Adrenal gland (tissue), 12 donors: ENCODE data around the gene SH3BP4. TPM values are rescaled to one million over a fixed set of nuclear protein-coding genes. Genes with fewer than 3 reads are reported as not detected.

Experiments
- DNase-seq, 7 donors: peaks; one replicate each; pipeline ENCODE4 v3.0.0-alpha.2; 2019 to 2020
- H3K27ac ChIP-seq, 5 donors: fragments of 200-600 bp; sonication (generic) in 4 of 5; 1 replicate in 3 of 5; 2 replicates in 2 of 5; pipeline versions ENCODE4 v1.5.1 to v1.8.0; 2016 to 2020; ENCODE audit warnings: mild to moderate bottlenecking in 1 of 5
- H3K27me3 ChIP-seq: fragments of 200-600 bp; 2 replicates; pipeline ENCODE4 v1.8.0; 2021
- H3K36me3 ChIP-seq, 2 donors: fragments of 200-600 bp; replicated peaks in 1 of 2; 1 replicate in 1 of 2; 2 replicates in 1 of 2; pipeline versions ENCODE4 v1.5.1 to v1.8.0; 2018 to 2022
- H3K4me1 ChIP-seq, 2 donors: fragments of 200-600 bp; replicated peaks in 1 of 2; 1 replicate in 1 of 2; 2 replicates in 1 of 2; pipeline versions ENCODE4 v1.5.1 to v1.8.0; 2018 to 2021
- H3K4me3 ChIP-seq, 4 donors: fragments of 200-600 bp; sonication (generic) in 3 of 4; one replicate each; pipeline ENCODE4 v1.5.1; 2016 to 2018
- H3K9me3 ChIP-seq, 3 donors: fragments of 200-600 bp; sonication (generic) in 1 of 3; replicated peaks in 1 of 3; 1 replicate in 2 of 3; 2 replicates in 1 of 3; pipeline versions ENCODE4 v1.5.1 to v1.8.0; 2016 to 2021
- CTCF ChIP-seq, 6 experiments: fragments of 450-650 bp in 4 of 6; fragments of 200-600 bp in 2 of 6; sonication (generic) in 1 of 6; IDR thresholded peaks; 1 replicate in 5 of 6; 2 replicates in 1 of 6; pipeline versions ENCODE4 v1.5.1 to v1.8.0; 2016 to 2021; ENCODE audit warnings: antibody characterized with exemption in 6 of 6, mild to moderate bottlenecking in 2 of 6, moderate library complexity in 1 of 6
- POLR2A ChIP-seq, 2 donors: fragments of 450-650 bp; IDR thresholded peaks; one replicate each; pipeline ENCODE4 v1.6.1; 2017; ENCODE audit warnings: antibody characterized with exemption in 2 of 2, mild to moderate bottlenecking in 2 of 2, moderate library complexity in 1 of 2
- WGBS, 4 donors: extraction: QIAGEN DNeasy Blood & Tissue Kit in 2 of 4; methylation state at CpG; one replicate each; pipeline versions ENCODE4 v1.1.5 to v1.1.7; 2013 to 2017; 5-methylcytosine and 5-hydroxymethylcytosine counted together
- intact Hi-C, 2 donors: fragments of 100-400 bp; cut with DNase I; formaldehyde crosslinking; loops; one replicate each; pipeline versions ENCODE4 v1.14.1 to v1.15.0; 2022 to 2023
- polyA plus RNA-seq, 3 donors: library from polyadenylated mRNA; stranded (reverse); fragments of 200-250 nt in 2 of 3; fragments of 350-450 nt in 1 of 3; fragmentation: Illumina TruSeq in 1 of 3; extraction: RNeasy Lipid Tissue Mini Kit (QIAGEN cat#74804) in 1 of 3; gene quantifications; one replicate each; pipeline ENCODE4 v1.2.3, GENCODE V29; 2013 to 2014
- total RNA-seq, 9 donors: library from RNA; depleted of rRNA in 4 of 9; stranded (reverse); fragments of >200 nt in 4 of 9; fragments of 120-200 nt in 1 of 9; fragmentation: NEBNext Ultra II Directional in 1 of 9; extraction: Animal tissue kit (Norgen Biotek cat#: 25700) in 1 of 9; gene quantifications; one replicate each; pipeline versions ENCODE4 v1.1.0 to v1.2.4, GENCODE V29; 2013 to 2023
- donor health status: healthy with polysubstance abuse.
- donor health status: Bipolar disorder and iron deficiency.
- donor health status: DM: yes; HTN: yes; CAD: no.
- donor health status: DM: no; HTN: no; CAD: no.
- donor health status: DM: no; HTN: no; CAD: no.
- donor health status: DM: yes; HTN: yes; CAD: no.

Gene SH3BP4
- total and polyA plus RNA-seq, 12 donors = 5.1 to 26.9 (median 19.9) TPM

GRCh38 chr2:235027558-235028214, 75.9 kb downstream of the SH3BP4 start:
- 46 to 60% (median 57%) methylated on average over 21 of the region's 21 CpGs for WGBS, 4 donors
- Histone ChIP-seq H3K36me3 (no peaks in the 10 kb centered on the region), H3K4me3 (peak overlapping the region in 1 of 4 donors; percentile 45), H3K4me1 (peaks cover 15 to 20% of the 10 kb centered on the region in 2 donors), H3K27me3 (no peaks in the 10 kb centered on the region), H3K9me3 (no peaks in the 10 kb centered on the region), H3K27ac (peak overlapping the region; percentile 56 to 87 (median 67))
- intact Hi-C loops = loop anchor here in 1 of 2 donors (10.0 kb wide), 1 partner anchor 73 kb away; the partner anchor contains the start of gene SH3BP4
- peak; percentile 45 to 82 (median 75) for DNase-seq
- TF ChIP-seq POLR2A (IDR thresholded peaks at IDR 0.05) (peak in 1 of 2 donors; percentile 66), CTCF (IDR thresholded peaks at IDR 0.05) (no peak)

- peaks cover 15 to 20% of the 10 kb centered on the region in 2 donors for H3K4me1 ChIP-seq
- no peaks in the 10 kb centered on the region for H3K9me3 ChIP-seq
- DNase-seq = no peak
- 87 to 93% (median 89%) methylated on average over 4 of the region's 4 CpGs for WGBS, 4 donors
- H3K27me3 ChIP-seq = no peaks in the 10 kb centered on the region
- H3K4me3 ChIP-seq = no peak overlapping the region
- intact Hi-C loops = loop anchor here in 1 of 2 donors (10.0 kb wide), 1 partner anchor 74 kb away; the partner anchor contains the start of gene SH3BP4
- TF ChIP-seq POLR2A (IDR thresholded peaks at IDR 0.05) (no peak), CTCF (IDR thresholded peaks at IDR 0.05) (no peak)
- H3K27ac ChIP-seq = no peak overlapping the region
- H3K36me3 ChIP-seq = no peaks in the 10 kb centered on the region
These were observed 76.8 kb downstream of the SH3BP4 start for GRCh38 chr2:235028646-235029045.

GRCh38 chr2:235029054-235029453, 77.2 kb downstream of the SH3BP4 start:
- H3K4me1 ChIP-seq = peaks cover 15 to 20% of the 10 kb centered on the region in 2 donors
- no peak overlapping the region for H3K4me3 ChIP-seq
- intact Hi-C loops = loop anchor here in 1 of 2 donors (10.0 kb wide), 1 partner anchor 74 kb away; the partner anchor contains the start of gene SH3BP4
- 94 to 98% (median 95%) methylated on average over 7 of the region's 7 CpGs for WGBS, 4 donors
- H3K27ac ChIP-seq = no peak overlapping the region
- H3K27me3 ChIP-seq = no peaks in the 10 kb centered on the region
- no peaks in the 10 kb centered on the region for H3K36me3 ChIP-seq
- H3K9me3 ChIP-seq = no peaks in the 10 kb centered on the region
- no peak for DNase-seq
- no peak for TF ChIP-seq CTCF (IDR thresholded peaks at IDR 0.05)
- no peak for TF ChIP-seq POLR2A (IDR thresholded peaks at IDR 0.05)

DNA sequence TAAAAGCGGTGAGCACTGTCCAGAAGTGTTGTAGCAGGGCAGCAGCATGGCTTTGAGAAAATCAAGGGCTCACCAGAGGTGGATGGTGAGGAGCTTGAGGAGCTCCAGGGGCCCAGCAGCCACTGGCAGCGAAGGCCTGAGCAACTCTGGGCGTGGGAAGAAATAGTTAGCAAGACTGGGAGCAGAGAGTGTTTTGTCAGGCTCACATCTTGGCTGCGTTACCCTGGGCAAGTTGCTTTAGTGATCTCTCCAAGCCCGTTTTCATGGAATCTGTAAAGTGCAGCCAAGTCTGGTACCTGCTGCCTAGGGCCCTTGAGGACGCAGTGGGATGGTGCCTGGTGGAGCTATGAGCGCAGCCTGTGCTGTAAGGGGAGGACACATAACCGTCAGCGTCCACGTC, 78.3 kb downstream of the SH3BP4 start:
- Histone ChIP-seq H3K4me1 (peaks cover 15 to 20% of the 10 kb centered on the region in 2 donors), H3K9me3 (no peaks in the 10 kb centered on the region), H3K36me3 (no peaks in the 10 kb centered on the region), H3K4me3 (no peak overlapping the region), H3K27me3 (no peaks in the 10 kb centered on the region), H3K27ac (no peak overlapping the region)
- WGBS, 4 donors = 86 to 93% (median 92%) methylated on average over 7 to 10 of the region's 10 CpGs
- TF ChIP-seq POLR2A (IDR thresholded peaks at IDR 0.05) = no peak
- no peak for TF ChIP-seq CTCF (IDR thresholded peaks at IDR 0.05)
- DNase-seq = no peak
- intact Hi-C loops = no loop called here
